CD14-positive monocyte (primary cell): ENCODE measurements around the gene GXYLT1. TPM values are rescaled to one million over a fixed set of nuclear protein-coding genes. Genes with fewer than 3 reads are reported as not detected.
"Not testable (repeated sequence)": the region's sequence is repeated elsewhere in the genome, so short reads cannot be mapped to it uniquely, and the experiment has no call there.

ENCODE experiments used
- DNase-seq, 3 donors: peaks; one replicate each; pipeline ENCODE4 v3.0.0-alpha.2; 2011 to 2022
- H2AFZ ChIP-seq: 2 replicates; pipeline ENCODE4 v1.6.0; 2012; ENCODE audit warnings: mild to moderate bottlenecking, low read depth, low read length, inconsistent platforms; ENCODE audit not compliant: insufficient read depth, poor library complexity, severe bottlenecking
- H3K27ac ChIP-seq, 2 donors: 1 replicate in 1 of 2; 2 replicates in 1 of 2; pipeline ENCODE4 v1.5.1; 2012 to 2013; ENCODE audit warnings: low read length in 2 of 2, control low read depth in 1 of 2, inconsistent platforms in 1 of 2, low read depth in 1 of 2, mild to moderate bottlenecking in 1 of 2
- H3K27me3 ChIP-seq, 2 donors: one replicate each; pipeline versions ENCODE4 v1.6.0 to v1.6.1; 2011 to 2013; ENCODE audit warnings: low read length in 2 of 2; ENCODE audit not compliant: control insufficient read depth in 2 of 2, insufficient read depth in 2 of 2
- H3K36me3 ChIP-seq, 2 donors: replicated peaks in 1 of 2; 1 replicate in 1 of 2; 2 replicates in 1 of 2; pipeline versions ENCODE4 v1.5.1 to v1.6.1; 2012 to 2013; ENCODE audit warnings: low read length in 2 of 2, control low read depth in 1 of 2, inconsistent platforms in 1 of 2, mild to moderate bottlenecking in 1 of 2; ENCODE audit not compliant: insufficient read depth in 2 of 2, control insufficient read depth in 1 of 2
- H3K4me1 ChIP-seq, 2 donors: 1 replicate in 1 of 2; 2 replicates in 1 of 2; pipeline versions ENCODE4 v1.5.1 to v1.6.1; 2012 to 2013; ENCODE audit warnings: low read length in 2 of 2, control low read depth in 1 of 2, inconsistent platforms in 1 of 2, mild to moderate bottlenecking in 1 of 2, moderate library complexity in 1 of 2; ENCODE audit not compliant: insufficient read depth in 2 of 2, control insufficient read depth in 1 of 2
- H3K4me2 ChIP-seq: replicated peaks from 2 replicates; pipeline ENCODE3; 2012; ENCODE audit warnings: low read length, moderate library complexity, mild to moderate bottlenecking; ENCODE audit not compliant: poor library complexity, severe bottlenecking; ENCODE audit errors: extremely low read depth
- H3K4me3 ChIP-seq, 3 experiments: fragments of 200-600 bp in 1 of 3; sonication (generic) in 1 of 3; replicated peaks in 1 of 3; 1 replicate in 2 of 3; 2 replicates in 1 of 3; pipeline ENCODE4 v1.5.1; 2011 to 2013; ENCODE audit warnings: low read length in 3 of 3, mild to moderate bottlenecking in 3 of 3, control low read depth in 2 of 3, low read depth in 2 of 3, inconsistent platforms in 1 of 3, moderate library complexity in 1 of 3
- H3K79me2 ChIP-seq: 2 replicates; pipeline ENCODE4 v1.6.0; 2012; ENCODE audit warnings: mild to moderate bottlenecking, control low read depth, inconsistent platforms, low read length, moderate library complexity; ENCODE audit not compliant: insufficient read depth
- H3K9ac ChIP-seq: 2 replicates; pipeline ENCODE4 v1.6.0; 2017; ENCODE audit warnings: low read length, mild to moderate bottlenecking; ENCODE audit not compliant: insufficient read depth, poor library complexity, severe bottlenecking
- H3K9me3 ChIP-seq, 2 donors: replicated peaks in 1 of 2; 1 replicate in 1 of 2; 2 replicates in 1 of 2; pipeline versions ENCODE4 v1.5.1 to v1.6.1; 2012 to 2013; ENCODE audit warnings: low read length in 2 of 2, control low read depth in 1 of 2; ENCODE audit not compliant: control insufficient read depth in 1 of 2, insufficient read depth in 1 of 2
- H4K20me1 ChIP-seq: 2 replicates; pipeline ENCODE4 v1.6.0; 2012; ENCODE audit warnings: mild to moderate bottlenecking, low read length, control low read depth, moderate library complexity; ENCODE audit not compliant: insufficient read depth
- H3K27ac Mint-ChIP-seq, 7 donors: one replicate each; pipeline ENCODE4 v1.8.0; 2020; ENCODE audit warnings: mild to moderate bottlenecking in 7 of 7, mixed read lengths in 7 of 7, moderate library complexity in 6 of 7, inconsistent platforms in 2 of 7
- H3K27me3 Mint-ChIP-seq, 3 donors: one replicate each; pipeline ENCODE4 v1.8.0; 2021 to 2022; ENCODE audit warnings: low read depth in 3 of 3, mild to moderate bottlenecking in 3 of 3, mixed read lengths in 3 of 3, moderate library complexity in 3 of 3, inconsistent platforms in 1 of 3
- H3K36me3 Mint-ChIP-seq, 2 donors: one replicate each; pipeline ENCODE4 v1.8.0; 2020; ENCODE audit warnings: mixed read lengths in 2 of 2, inconsistent platforms in 1 of 2, mild to moderate bottlenecking in 1 of 2
- H3K4me1 Mint-ChIP-seq: one replicate; pipeline ENCODE4 v1.8.0; 2020; ENCODE audit warnings: mild to moderate bottlenecking, mixed read lengths
- H3K4me3 Mint-ChIP-seq, 2 donors: one replicate each; pipeline ENCODE4 v1.8.0; 2020; ENCODE audit warnings: mild to moderate bottlenecking in 2 of 2, mixed read lengths in 2 of 2, moderate library complexity in 1 of 2
- H3K9me3 Mint-ChIP-seq, 7 donors: one replicate each; pipeline ENCODE4 v1.8.0; 2020 to 2022; ENCODE audit warnings: mixed read lengths in 7 of 7, mild to moderate bottlenecking in 6 of 7, moderate library complexity in 6 of 7, inconsistent platforms in 2 of 7
- CTCF ChIP-seq: fragments of 200-600 bp; IDR thresholded peaks from one replicate; pipeline ENCODE4 v1.8.0; 2022; ENCODE audit warnings: antibody characterized with exemption, mild to moderate bottlenecking
- WGBS: methylation state at CpG from one replicate; pipeline ENCODE4 v1.1.5; 2013; ENCODE audit warnings: missing lambda C conversion rate; ENCODE audit not compliant: insufficient coverage; 5-methylcytosine and 5-hydroxymethylcytosine counted together
- intact Hi-C, 2 donors: fragments of 100-400 bp; cut with micrococcal nuclease; formaldehyde crosslinking; loops; one replicate each; pipeline versions ENCODE4 v1.15.0 to v1.15.1; 2023
- polyA plus RNA-seq, 3 donors: library from polyadenylated mRNA; depleted of rRNA in 1 of 3; unstranded in 2 of 3; stranded (reverse) in 1 of 3; fragments of 300-500 nt in 2 of 3; fragments of >200 nt in 1 of 3; fragmentation: Illumina TruSeq in 2 of 3; gene quantifications; 1 replicate in 2 of 3; 2 replicates in 1 of 3; pipeline ENCODE4 v1.2.3, GENCODE V29; 2012 to 2021

The GXYLT1 gene
- polyA plus RNA-seq, 3 donors: 2.5 to 7.1 (median 4.9) TPM

- Histone ChIP-seq H4K20me1 (peaks cover 37% of the 10 kb centered on the region), H3K4me3 (no peak overlapping the region), H3K4me1 (no peaks in the 10 kb centered on the region), H3K27me3 (no peaks in the 10 kb centered on the region), H3K9ac (no peak overlapping the region), H3K27ac (peak overlapping the region in 1 of 2 donors; percentile 36), H3K4me2 (no peak overlapping the region), H2AFZ (no peak overlapping the region), H3K9me3 (no peaks in the 10 kb centered on the region), H3K36me3 (peaks cover 9 to 20% of the 10 kb centered on the region in 2 donors), H3K79me2 (peaks cover 28% of the 10 kb centered on the region)
- H3K9me3 Mint-ChIP-seq: peaks cover 3 to 12% (median 4%) of the 10 kb centered on the region in 7 donors
- 100% methylated on average over 2 of the region's 5 CpGs for WGBS
- peak overlapping the region in 6 of 7 donors; percentile 2 to 48 (median 18) for H3K27ac Mint-ChIP-seq
- H3K36me3 Mint-ChIP-seq: peaks cover 25 to 38% of the 10 kb centered on the region in 2 donors
- TF ChIP-seq CTCF: no peak
- H3K4me1 Mint-ChIP-seq: peaks cover 8% of the 10 kb centered on the region
- intact Hi-C loops: no loop called here
- H3K27me3 Mint-ChIP-seq: peaks cover 0 to 2% (median 0%) of the 10 kb centered on the region in 3 donors
- DNase-seq: no peak
- no peak overlapping the region for H3K4me3 Mint-ChIP-seq
These were observed 26.4 kb downstream of the GXYLT1 start for GRCh38 chr12:42118136-42118879.

GRCh38 chr12:42109031-42109430 is 35.6 kb downstream of the GXYLT1 start:
- Histone ChIP-seq H3K9ac (no peak overlapping the region), H3K79me2 (no peaks in the 10 kb centered on the region), H3K27me3 (no peaks in the 10 kb centered on the region), H3K4me3 (no peak overlapping the region), H4K20me1 (no peaks in the 10 kb centered on the region), H3K36me3 (peaks cover 15 to 66% of the 10 kb centered on the region in 2 donors), H3K4me1 (no peaks in the 10 kb centered on the region), H2AFZ (no peak overlapping the region), H3K27ac (no peak overlapping the region), H3K9me3 (peaks cover 4 to 7% of the 10 kb centered on the region in 2 donors), H3K4me2 (no peak overlapping the region)
- Mint-ChIP-seq H3K4me3 (no peak overlapping the region), H3K27me3 (no peaks in the 10 kb centered on the region), H3K9me3 (peaks cover 15 to 29% (median 23%) of the 10 kb centered on the region in 7 donors), H3K27ac (no peak overlapping the region), H3K36me3 (peaks cover 46 to 56% of the 10 kb centered on the region in 2 donors), H3K4me1 (no peaks in the 10 kb centered on the region)
- DNase-seq: no peak
- WGBS: no CpG with 5 or more reads among the region's 3 CpGs
- no peak for TF ChIP-seq CTCF
- intact Hi-C loops: no loop called here

GRCh38 chr12:42106791-42107190 is 37.9 kb downstream of the GXYLT1 start:
- H3K4me1 Mint-ChIP-seq, H3K4me2 ChIP-seq, H3K9ac ChIP-seq, H3K4me3 ChIP-seq, H4K20me1 ChIP-seq, H3K9me3 ChIP-seq, intact Hi-C loops, DNase-seq, H3K27me3 ChIP-seq, H3K27me3 Mint-ChIP-seq, H3K27ac Mint-ChIP-seq, H3K27ac ChIP-seq, H3K4me3 Mint-ChIP-seq, H3K4me1 ChIP-seq, H2AFZ ChIP-seq, H3K9me3 Mint-ChIP-seq, H3K79me2 ChIP-seq: not testable (repeated sequence)
- peaks cover 30 to 40% of the 10 kb centered on the region in 2 donors for H3K36me3 Mint-ChIP-seq
- H3K36me3 ChIP-seq: peaks cover 15 to 60% of the 10 kb centered on the region in 2 donors
- 93% methylated on average over 2 of the region's 4 CpGs for WGBS
